PFSK-1 (cell line): Measurements from ENCODE around the gene SH2B3.

Source experiments
- FOXP2 ChIP-seq: optimal IDR thresholded peaks from 2 replicates; pipeline ENCODE3; 2011; ENCODE audit warnings: borderline replicate concordance, control low read depth, inconsistent platforms; ENCODE audit not compliant: insufficient read depth; ENCODE audit errors: extremely low read length, extremely low read depth
- POLR2AphosphoS5 ChIP-seq: IDR thresholded peaks from 2 replicates; pipeline ENCODE4 v1.6.1; 2012; ENCODE audit warnings: low read depth, mild to moderate bottlenecking, control low read depth, low read length, moderate library complexity
- SIN3A ChIP-seq: IDR thresholded peaks from 2 replicates; pipeline ENCODE4 v1.6.1; 2012; ENCODE audit warnings: mild to moderate bottlenecking, low read length, moderate library complexity, borderline replicate concordance; ENCODE audit not compliant: insufficient read depth
- TAF1 ChIP-seq: IDR thresholded peaks from 2 replicates; pipeline ENCODE4 v1.6.1; 2012; ENCODE audit warnings: low read length, control low read depth, borderline replicate concordance; ENCODE audit not compliant: insufficient read depth
- TF ChIP-seq, protein P1 (sequence below), 2 experiments: IDR thresholded peaks; 2 replicates each; pipeline versions ENCODE4 v1.6.1 to v1.8.0; 2011 to 2012; ENCODE audit warnings: low read depth in 2 of 2, low read length in 2 of 2, control low read depth in 1 of 2, inconsistent platforms in 1 of 2, mild to moderate bottlenecking in 1 of 2, moderate library complexity in 1 of 2; ENCODE audit not compliant: insufficient read depth in 1 of 2

DNA sequence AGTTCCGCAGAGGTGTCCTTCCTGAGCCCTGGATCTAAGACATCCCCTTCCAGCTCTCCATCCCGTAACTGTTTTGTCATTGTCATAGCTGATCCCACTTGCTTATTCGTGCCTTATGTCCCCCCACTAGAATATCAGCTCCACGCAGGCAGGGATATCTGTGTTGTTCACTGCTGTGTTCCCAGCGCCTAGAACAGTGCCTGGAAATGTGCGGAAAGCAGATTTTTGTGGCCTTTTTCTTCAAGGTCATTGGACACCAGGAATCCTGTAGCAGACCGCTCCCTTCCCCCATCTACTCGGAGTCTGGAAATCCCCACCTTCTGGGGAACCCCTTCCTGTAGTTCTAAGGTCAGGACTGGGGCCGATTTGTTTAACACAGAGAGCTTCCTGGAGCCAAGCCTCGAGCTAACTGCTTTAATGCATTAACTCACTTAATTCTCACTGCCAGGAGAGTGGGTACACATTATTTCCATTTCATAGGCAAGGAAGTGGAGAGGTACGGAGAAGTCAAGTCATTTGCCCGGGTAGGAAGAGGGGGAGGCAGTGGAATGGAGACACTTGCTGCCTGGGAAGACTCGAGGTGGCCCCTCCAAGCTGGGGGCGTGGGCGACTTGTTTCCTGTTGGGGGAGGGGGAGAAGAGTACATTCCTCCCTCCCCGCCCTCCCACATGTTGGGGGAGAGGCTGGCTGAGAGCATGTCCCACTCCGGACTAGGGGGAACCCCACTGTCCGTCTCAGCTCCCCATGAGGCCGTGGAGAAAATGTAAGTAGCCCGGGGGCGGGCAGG lies 1.2 kb upstream of the SH2B3 start:
- TF ChIP-seq POLR2AphosphoS5 = no peak
- TF ChIP-seq, protein P1, sequence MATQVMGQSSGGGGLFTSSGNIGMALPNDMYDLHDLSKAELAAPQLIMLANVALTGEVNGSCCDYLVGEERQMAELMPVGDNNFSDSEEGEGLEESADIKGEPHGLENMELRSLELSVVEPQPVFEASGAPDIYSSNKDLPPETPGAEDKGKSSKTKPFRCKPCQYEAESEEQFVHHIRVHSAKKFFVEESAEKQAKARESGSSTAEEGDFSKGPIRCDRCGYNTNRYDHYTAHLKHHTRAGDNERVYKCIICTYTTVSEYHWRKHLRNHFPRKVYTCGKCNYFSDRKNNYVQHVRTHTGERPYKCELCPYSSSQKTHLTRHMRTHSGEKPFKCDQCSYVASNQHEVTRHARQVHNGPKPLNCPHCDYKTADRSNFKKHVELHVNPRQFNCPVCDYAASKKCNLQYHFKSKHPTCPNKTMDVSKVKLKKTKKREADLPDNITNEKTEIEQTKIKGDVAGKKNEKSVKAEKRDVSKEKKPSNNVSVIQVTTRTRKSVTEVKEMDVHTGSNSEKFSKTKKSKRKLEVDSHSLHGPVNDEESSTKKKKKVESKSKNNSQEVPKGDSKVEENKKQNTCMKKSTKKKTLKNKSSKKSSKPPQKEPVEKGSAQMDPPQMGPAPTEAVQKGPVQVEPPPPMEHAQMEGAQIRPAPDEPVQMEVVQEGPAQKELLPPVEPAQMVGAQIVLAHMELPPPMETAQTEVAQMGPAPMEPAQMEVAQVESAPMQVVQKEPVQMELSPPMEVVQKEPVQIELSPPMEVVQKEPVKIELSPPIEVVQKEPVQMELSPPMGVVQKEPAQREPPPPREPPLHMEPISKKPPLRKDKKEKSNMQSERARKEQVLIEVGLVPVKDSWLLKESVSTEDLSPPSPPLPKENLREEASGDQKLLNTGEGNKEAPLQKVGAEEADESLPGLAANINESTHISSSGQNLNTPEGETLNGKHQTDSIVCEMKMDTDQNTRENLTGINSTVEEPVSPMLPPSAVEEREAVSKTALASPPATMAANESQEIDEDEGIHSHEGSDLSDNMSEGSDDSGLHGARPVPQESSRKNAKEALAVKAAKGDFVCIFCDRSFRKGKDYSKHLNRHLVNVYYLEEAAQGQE (IDR thresholded peaks at IDR 0.05; ENCODE audit: insufficient read depth in 1 of 2, low read depth in 2 of 2, low read length in 2 of 2) = no peak
- no peak for TF ChIP-seq SIN3A
- no peak for TF ChIP-seq TAF1
- no peak for TF ChIP-seq FOXP2
